Panc1 (cell line): ENCODE measurements around the gene NFATC1. TPM values are rescaled to one million over a fixed set of nuclear protein-coding genes. Genes with fewer than 3 reads are reported as not detected.
A peak's percentile ranks its signal among the peaks of the same experiment; 100 is the strongest.
"Not testable (repeated sequence)": the region's sequence is repeated elsewhere in the genome, so short reads cannot be mapped to it uniquely, and the experiment has no call there.

Source experiments
- ATAC-seq: fragments of 200-7000 bp; cut with Tn5 transposase; 2 replicates; pipeline ENCODE4 v1.9.1; 2020; ENCODE audit warnings: mild to moderate bottlenecking, moderate library complexity
- BruUV-seq: library from RNA; stranded (reverse); fragments of 400-500 nt; replicated peaks from 2 replicates; lab custom pipeline; 2021; lab: Mats Ljungman, UMichigan
- CTCF ChIA-PET: fragments of 300-600 bp; sonication (Branson Sonifier 250); formaldehyde crosslinking; loops from one replicate; lab custom pipeline; 2022; ENCODE audit warnings: antibody characterized with exemption; lab: Charles Lee
- POLR2A ChIA-PET: fragments of 300-600 bp; sonication (Branson Sonifier 250); formaldehyde crosslinking; loops from one replicate; lab custom pipeline; 2022; ENCODE audit warnings: antibody characterized with exemption; lab: Charles Lee
- DNase-seq: peaks from one replicate; pipeline ENCODE4 v3.0.0-alpha.2; 2010; ENCODE audit warnings: low read depth, low spot score
- H3K27ac ChIP-seq: 2 replicates; pipeline ENCODE4 v1.5.1; 2011; ENCODE audit warnings: mild to moderate bottlenecking, low read length, inconsistent platforms
- H3K27me3 ChIP-seq: fragments of 200-500 bp; sonication (Bioruptor generic); 2 replicates; pipeline ENCODE4 v1.6.0; 2014; ENCODE audit warnings: low read length, inconsistent platforms; ENCODE audit not compliant: control insufficient read depth, insufficient read depth
- H3K36me3 ChIP-seq: fragments of 200-500 bp; sonication (Bioruptor generic); 2 replicates; pipeline ENCODE4 v1.5.1; 2014; ENCODE audit warnings: inconsistent platforms, mild to moderate bottlenecking, low read length, moderate library complexity; ENCODE audit not compliant: control insufficient read depth, insufficient read depth
- H3K4me1 ChIP-seq: 2 replicates; pipeline ENCODE4 v1.5.1; 2011; ENCODE audit warnings: inconsistent platforms, mild to moderate bottlenecking, low read length, moderate library complexity; ENCODE audit not compliant: control insufficient read depth, insufficient read depth
- H3K4me3 ChIP-seq, 2 experiments: 2 replicates each; pipeline ENCODE4 v1.5.1; 2011 to 2012; ENCODE audit warnings: low read depth in 2 of 2, low read length in 2 of 2, mild to moderate bottlenecking in 2 of 2, inconsistent platforms in 1 of 2, moderate library complexity in 1 of 2
- H3K9me3 ChIP-seq: fragments of 200-500 bp; sonication (Bioruptor generic); 2 replicates; pipeline ENCODE4 v1.5.1; 2014; ENCODE audit warnings: low read depth, mild to moderate bottlenecking, inconsistent platforms, low read length, moderate library complexity; ENCODE audit not compliant: control insufficient read depth, insufficient read depth
- CTCF ChIP-seq: fragments of 450-650 bp; IDR thresholded peaks from 2 replicates; pipeline ENCODE4 v1.5.1; 2017; ENCODE audit warnings: mild to moderate bottlenecking
- POLR2AphosphoS5 ChIP-seq: IDR thresholded peaks from 2 replicates; pipeline ENCODE4 v1.6.1; 2012; ENCODE audit warnings: mild to moderate bottlenecking, low read depth, low read length, moderate library complexity
- REST ChIP-seq, 2 experiments: IDR thresholded peaks; 2 replicates each; pipeline ENCODE4 v1.6.1; 2011 to 2012; ENCODE audit warnings: low read depth in 2 of 2, control low read depth in 1 of 2, low read length in 1 of 2, mild to moderate bottlenecking in 1 of 2, moderate library complexity in 1 of 2; ENCODE audit not compliant: insufficient read depth in 1 of 2
- SIN3A ChIP-seq: IDR thresholded peaks from 2 replicates; pipeline ENCODE4 v1.6.1; 2012; ENCODE audit warnings: low read depth, mild to moderate bottlenecking, low read length, moderate library complexity, borderline replicate concordance; ENCODE audit not compliant: insufficient read depth
- TCF7L2 ChIP-seq: IDR thresholded peaks from 2 replicates; pipeline ENCODE4 v1.6.1; 2011; ENCODE audit warnings: mild to moderate bottlenecking, low read depth, low read length, inconsistent platforms
- in situ Hi-C: cut with HindIII; loops from 2 replicates; pipeline ENCODE4 v1.10.0; 2016; ENCODE audit warnings: low sequenced_read_pairs, low pct_unique_long_range_greater_than_20kb
- intact Hi-C: fragments of 100-400 bp; cut with micrococcal nuclease; formaldehyde crosslinking; loops from one replicate; pipeline ENCODE4 v1.10.0; 2022; ENCODE audit not compliant: unreplicated experiment
- total RNA-seq: library from RNA; stranded (reverse); gene quantifications from one replicate; pipeline ENCODE4 v1.2.1, GENCODE V29; 2021; ENCODE audit not compliant: unreplicated experiment

Gene NFATC1
- total RNA-seq, 1 experiment from 2014 or later = 30.8 TPM

- no peaks in the 10 kb centered on the region for H3K9me3 ChIP-seq
- CTCF ChIA-PET = no interaction called here
- in situ Hi-C loops = no loop called here
- POLR2A ChIA-PET = interaction anchor here (0.6 kb wide), 1 partner anchor 53 kb away, joined by 5 read pairs; no protein-coding TSS in a partner anchor
- no peak overlapping the region for H3K27ac ChIP-seq
- DNase-seq (no peak), ATAC-seq (no peak)
- BruUV-seq = no TSS peak
- no peaks in the 10 kb centered on the region; the same call in 1 of the 2 replicates for H3K4me1 ChIP-seq
- H3K4me3 ChIP-seq = no peak overlapping the region
- intact Hi-C loops = no loop called here
- no peaks in the 10 kb centered on the region for H3K36me3 ChIP-seq
- TF ChIP-seq SIN3A (no peak), POLR2AphosphoS5 (no peak), REST (IDR thresholded peaks at IDR 0.05; ENCODE audit: insufficient read depth in 1 of 2, low read depth in 2 of 2, low read length in 1 of 2) (no peak), TCF7L2 (no peak), CTCF (no peak)
- no peaks in the 10 kb centered on the region for H3K27me3 ChIP-seq
These were observed 21.1 kb upstream of the NFATC1 start for GRCh38 chr18:79374408-79375171.

GRCh38 chr18:79375441-79376154, 20.1 kb upstream of the NFATC1 start:
- H3K4me1 ChIP-seq = no peaks in the 10 kb centered on the region; the same call in 1 of the 2 replicates
- no peak overlapping the region for H3K4me3 ChIP-seq
- no peak for ATAC-seq
- TF ChIP-seq CTCF (no peak), TCF7L2 (no peak), POLR2AphosphoS5 (no peak), SIN3A (no peak), REST (IDR thresholded peaks at IDR 0.05; ENCODE audit: insufficient read depth in 1 of 2, low read depth in 2 of 2, low read length in 1 of 2) (no peak)
- H3K27me3 ChIP-seq = no peaks in the 10 kb centered on the region
- no peaks in the 10 kb centered on the region for H3K9me3 ChIP-seq
- intact Hi-C loops = no loop called here
- no peak overlapping the region for H3K27ac ChIP-seq
- ChIA-PET CTCF (no interaction called here), POLR2A (interaction anchor here (0.7 kb wide), 1 partner anchor 221 kb away, joined by 9 read pairs; no protein-coding TSS in a partner anchor)
- no peak for DNase-seq
- H3K36me3 ChIP-seq = no peaks in the 10 kb centered on the region
- BruUV-seq = TSS peak; percentile 27
- in situ Hi-C loops = no loop called here

- intact Hi-C loops, in situ Hi-C loops, BruUV-seq, DNase-seq, H3K27ac ChIP-seq, H3K36me3 ChIP-seq, H3K4me1 ChIP-seq, H3K4me3 ChIP-seq, H3K9me3 ChIP-seq, ATAC-seq, H3K27me3 ChIP-seq: not testable (repeated sequence)
- ChIA-PET CTCF (interaction anchor here (0.7 kb wide), 2 partner anchors 9 to 235 kb away, joined by 7 to 8 read pairs; no protein-coding TSS in a partner anchor), POLR2A (interaction anchor here (0.7 kb wide), 1 partner anchor 220 kb away, joined by 9 read pairs; no protein-coding TSS in a partner anchor)
These were observed 19.1 kb upstream of the NFATC1 start for GRCh38 chr18:79376661-79377060.
